DMS114 treated with DMSO at 0.1 percent for 48 hours (cell line): ENCODE results near the gene CCT3.
A peak's percentile ranks its signal among the peaks of the same experiment; 100 is the strongest.
"Not testable (repeated sequence)": the region's sequence is repeated elsewhere in the genome, so short reads cannot be mapped to it uniquely, and the experiment has no call there.

Source experiments
- DNase-seq: peaks from one replicate; lab custom pipeline; 2025; ENCODE audit not compliant: unreplicated experiment; lab: John Stamatoyannopoulos, UW

The CCT3 gene

DNA sequence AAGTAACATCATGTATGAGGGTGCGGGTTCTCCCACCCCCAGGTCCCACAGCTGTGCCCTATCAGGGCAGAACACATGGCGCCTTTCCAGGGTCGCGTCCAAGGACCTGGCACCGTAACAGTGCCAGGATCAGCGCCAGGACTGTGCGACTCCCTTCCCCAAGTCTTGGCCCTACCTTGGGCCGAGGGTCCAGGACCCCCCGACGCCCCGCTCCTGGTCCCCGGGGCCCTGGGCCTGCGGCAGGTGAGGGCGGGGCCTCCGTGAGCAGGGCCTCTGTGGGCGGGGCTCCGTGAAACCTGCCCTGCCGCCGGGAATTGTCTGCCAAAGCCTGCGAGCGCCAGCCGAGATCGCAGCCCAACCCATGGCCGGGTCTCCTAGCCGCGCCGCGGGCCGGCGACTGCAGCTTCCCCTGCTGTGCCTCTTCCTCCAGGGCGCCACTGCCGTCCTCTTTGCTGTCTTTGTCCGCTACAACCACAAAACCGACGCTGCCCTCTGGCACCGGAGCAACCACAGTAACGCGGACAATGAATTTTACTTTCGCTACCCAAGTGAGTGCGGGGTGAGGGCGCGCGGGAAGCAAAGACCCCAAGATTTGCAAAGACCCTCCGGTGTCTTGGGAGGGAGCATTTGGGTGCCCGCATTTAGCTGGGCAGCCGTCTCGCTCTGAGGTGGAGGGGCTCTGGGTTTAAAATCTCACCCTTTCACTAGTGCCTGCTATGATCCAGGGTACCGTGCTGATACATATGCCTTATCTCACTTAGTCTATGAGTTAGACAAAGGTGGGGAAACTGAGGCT is 31.0 kb upstream of the CCT3 start, which contains the start of gene RHBG:
Gene RHBG (plus strand): TSS at position 323 of the 796 bp plus-strand sequence. CDS start 39 bp downstream, at position 362.
- DNase-seq = no peak

GRCh38 chr1:156368157-156368658 is 30.1 kb upstream of the CCT3 start:
- DNase-seq = no peak

DNA sequence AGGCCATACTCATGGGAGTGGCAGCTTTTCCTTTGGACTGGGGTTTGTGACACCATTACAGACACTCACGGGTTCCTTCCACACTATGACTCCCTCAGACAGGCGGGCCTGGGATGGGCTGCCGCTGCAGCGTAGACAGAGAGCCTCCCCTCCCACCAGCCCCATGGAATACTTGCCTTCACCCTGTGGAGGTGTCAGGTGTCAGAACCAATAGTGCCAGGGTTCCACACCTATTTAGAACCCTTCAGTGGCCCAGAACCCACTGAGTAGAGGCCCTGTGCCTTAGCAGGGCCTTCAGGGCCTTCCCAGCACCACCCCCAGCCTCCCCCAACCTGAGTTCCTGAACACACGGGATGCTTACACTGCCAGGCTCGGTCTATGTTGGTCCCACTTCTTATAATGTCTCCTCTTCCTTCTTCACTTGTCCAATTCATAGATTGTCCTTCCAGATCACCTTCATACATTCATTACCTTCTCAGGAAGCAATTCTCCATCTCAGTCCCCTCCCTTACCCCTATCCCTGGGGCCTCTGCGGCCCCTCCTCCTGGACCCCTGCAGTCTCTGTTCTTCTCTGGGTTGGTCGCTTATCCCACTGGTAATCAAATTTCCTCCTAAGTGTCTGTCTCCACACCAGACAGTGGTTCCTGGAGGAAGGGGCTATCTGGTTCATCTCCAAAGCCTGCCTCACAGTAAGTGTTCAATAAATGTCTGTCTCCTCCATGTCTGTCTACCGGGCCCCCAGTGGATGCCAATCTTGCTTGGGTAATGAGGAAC is 29.5 kb upstream of the CCT3 start:
- no peak for DNase-seq

- no peak for DNase-seq
Measured at GRCh38 chr1:156366378-156367166, 28.5 kb upstream of the CCT3 start.

DNA sequence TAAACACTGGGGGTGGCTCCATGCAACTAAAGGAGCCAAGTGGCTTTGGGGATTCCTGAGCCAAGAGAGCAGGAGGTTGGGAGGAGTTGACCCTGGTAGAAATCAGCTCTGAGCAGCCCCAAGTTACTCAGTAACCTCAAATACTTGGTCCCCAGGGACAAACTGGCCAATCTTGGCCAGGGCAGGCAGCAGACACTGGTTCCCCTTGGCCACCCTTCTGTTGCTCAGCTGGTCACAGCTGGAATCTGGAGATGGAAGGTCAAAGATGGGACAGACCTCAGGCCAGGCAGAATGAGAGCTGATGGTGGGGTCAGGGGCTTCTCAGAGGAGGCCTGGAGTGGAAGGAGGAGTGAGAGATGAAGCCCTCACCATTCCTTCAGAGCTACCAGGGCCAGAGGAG is 27.7 kb upstream of the CCT3 start:
- no peak for DNase-seq

GRCh38 chr1:156360534-156360933 is 22.4 kb upstream of the CCT3 start:
- no peak for DNase-seq

DNA sequence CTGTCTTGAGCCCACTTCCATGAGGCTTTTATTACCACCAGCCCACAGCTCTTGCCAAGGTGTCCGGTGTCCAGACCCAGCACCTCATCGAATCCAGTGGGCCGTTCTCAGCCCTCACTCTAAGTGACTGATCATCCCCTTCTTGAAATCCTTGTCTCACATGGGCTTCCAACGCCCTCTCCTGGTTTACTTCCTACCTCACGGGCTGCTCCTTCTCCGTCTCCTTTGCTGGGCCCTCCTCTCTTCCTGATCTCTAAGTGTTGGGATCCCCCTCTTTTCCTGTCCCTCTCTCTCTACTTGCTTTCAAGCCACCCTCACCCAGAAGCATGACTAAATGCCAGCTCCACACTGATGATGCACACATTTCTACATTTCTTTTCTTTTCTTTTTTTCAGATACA is 21.9 kb upstream of the CCT3 start:
- peak; percentile 81 for DNase-seq

DNA sequence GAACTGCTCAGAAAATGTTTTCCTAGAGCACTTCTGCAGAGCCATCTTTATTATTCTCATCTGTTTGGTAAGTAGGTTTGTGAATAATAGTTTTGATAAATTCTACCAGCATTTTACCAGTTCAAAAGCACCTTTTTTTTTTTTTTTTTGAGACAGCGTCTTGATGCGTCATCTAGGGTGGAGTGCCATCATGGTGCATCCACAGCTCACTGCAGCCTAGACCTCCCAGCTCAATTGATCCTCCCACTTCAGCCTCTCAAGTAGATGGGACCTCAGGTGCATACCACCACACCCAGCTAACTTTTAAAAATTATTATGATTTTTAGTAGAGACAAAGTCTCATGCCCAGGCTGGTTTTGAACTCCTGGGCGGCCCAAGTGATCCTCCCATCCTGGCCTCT is 21.2 kb upstream of the CCT3 start:
- no peak for DNase-seq

- no peak for DNase-seq
Measured at GRCh38 chr1:156358641-156359040, 20.5 kb upstream of the CCT3 start.

DNA sequence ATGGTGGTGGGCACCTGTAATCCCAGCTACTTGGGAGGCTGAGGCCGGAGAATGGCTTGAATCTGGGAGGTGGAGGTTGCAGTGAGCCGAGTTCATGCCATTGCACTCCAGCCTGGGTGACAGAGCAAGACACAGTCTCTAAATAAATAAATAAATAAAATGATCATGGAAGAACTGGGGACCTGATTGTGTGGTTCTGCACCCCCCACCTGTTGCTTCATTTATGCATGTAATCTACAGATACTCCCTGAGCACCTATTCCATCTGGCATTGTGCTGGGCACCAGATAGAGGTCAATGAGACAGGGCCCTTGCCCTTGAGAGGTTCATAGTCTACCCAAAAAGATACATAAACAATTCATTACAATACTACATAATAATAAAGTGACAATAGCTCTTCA is 19.9 kb upstream of the CCT3 start:
- DNase-seq = no peak

- DNase-seq = no peak
Measured at GRCh38 chr1:156356875-156357534, 18.9 kb upstream of the CCT3 start.

GRCh38 chr1:156356262-156356874 is 18.3 kb upstream of the CCT3 start:
- DNase-seq = no peak

GRCh38 chr1:156352481-156352880 is 14.4 kb upstream of the CCT3 start:
- not testable (repeated sequence) for DNase-seq

- DNase-seq = no peak
Measured at GRCh38 chr1:156347331-156347730, 9.2 kb upstream of the CCT3 start.

- no peak for DNase-seq
Measured at GRCh38 chr1:156346636-156347035, 8.5 kb upstream of the CCT3 start.

DNA sequence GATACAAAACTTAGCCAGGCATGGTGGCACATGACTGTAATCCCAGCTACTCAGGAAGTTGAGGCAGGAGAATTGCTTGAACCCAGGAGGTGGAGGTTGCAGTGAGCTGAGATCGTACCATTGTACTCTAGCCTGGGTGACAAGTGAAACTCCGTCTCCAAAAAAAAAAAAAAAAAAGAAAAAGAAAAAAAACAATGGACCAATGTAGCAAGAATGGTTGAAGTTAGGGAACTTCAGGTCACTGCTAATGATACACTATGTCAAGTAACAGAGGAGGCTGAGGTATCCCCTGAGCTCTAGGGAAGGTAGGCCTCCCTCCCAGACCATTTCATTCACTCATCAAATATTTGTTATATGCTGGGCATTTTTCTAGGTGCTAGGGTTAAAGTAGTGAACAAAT is 7.9 kb upstream of the CCT3 start:
- not testable (repeated sequence) for DNase-seq

DNA sequence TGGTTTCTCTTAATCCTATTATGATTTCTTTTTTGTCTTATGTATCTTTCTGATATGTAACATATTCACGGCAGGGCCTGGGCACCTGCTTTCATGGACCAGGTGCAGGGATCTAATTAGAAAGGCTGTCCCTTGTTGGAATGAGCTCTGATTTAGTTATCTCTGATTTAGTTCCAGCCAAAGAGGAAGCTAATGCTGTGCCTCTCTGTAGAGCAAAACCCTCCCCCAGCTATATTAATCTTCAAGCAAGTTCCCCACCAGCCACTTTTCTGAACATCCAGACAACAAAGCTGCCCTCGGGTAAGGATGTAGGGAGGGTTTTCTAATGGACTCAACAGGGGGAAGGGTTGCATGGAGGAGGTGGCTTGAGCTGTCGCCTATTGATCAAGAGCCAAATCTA is 6.3 kb upstream of the CCT3 start:
- DNase-seq = no peak

DNA sequence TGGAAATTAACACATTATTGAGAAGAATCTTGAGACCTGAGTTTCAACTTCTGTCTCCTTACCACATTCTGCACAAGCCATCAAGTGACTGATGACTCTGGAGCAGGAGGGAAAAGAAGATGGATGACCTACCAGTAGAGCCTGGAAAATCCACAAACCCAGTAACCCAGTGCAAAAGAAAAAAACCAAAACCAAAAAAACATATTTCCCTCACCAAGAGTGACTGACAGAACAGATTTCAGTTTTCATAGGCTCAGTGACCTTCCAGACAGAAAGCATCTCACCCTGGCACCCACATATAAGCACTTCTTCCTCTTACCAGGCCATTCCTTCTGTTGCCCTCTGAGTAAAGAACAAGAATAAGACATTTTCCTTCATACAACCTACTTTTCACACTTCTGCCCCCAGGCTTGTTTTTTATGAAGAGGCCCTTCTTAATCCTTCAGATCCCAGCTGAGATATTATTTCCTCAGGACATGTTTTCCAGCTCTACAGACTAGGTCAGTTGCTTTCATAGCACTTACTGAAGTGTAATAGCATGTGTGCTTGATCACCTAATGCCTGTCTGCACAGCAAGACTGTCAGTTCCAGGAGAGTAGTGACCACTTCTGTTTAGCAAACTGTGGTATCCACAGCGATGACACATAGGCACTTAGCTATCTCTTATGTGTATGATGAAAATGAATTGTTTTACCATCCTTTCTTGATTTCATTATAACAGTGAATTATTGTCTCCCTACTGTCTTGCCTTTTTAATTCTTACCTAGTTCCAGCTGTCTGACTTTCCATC is 4.3 kb upstream of the CCT3 start:
- DNase-seq = no peak

DNA sequence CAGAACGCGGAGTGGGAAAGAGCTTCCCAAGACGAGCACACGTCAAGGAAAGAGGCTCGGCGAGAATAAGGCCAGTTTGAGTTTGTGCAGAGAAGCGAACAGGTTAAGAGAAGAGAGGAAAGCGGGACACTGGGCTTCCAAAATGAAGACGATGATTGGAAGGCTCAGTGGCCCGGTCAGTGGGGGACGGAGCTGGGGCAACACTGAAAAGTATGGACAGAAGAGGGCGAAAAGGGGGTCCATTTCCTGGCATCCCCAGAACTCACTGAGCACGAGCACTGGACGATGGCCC is 258 bp downstream of the CCT3 start:
- no peak for DNase-seq
